OCI-LY1 (cell line): ENCODE results near the gene POLD3.

Source experiments
- EZH2 ChIP-seq: fragments of 200-600 bp; sonication (generic), shearing (Covaris generic); IDR thresholded peaks from 2 replicates; pipeline ENCODE4 v1.8.0; 2017; ENCODE audit warnings: borderline replicate concordance, mixed run types, mild to moderate bottlenecking, antibody characterized with exemption, low read length, moderate library complexity, mixed read lengths
- TF ChIP-seq, protein P1 (sequence below): fragments of 200-600 bp; sonication (generic), shearing (Covaris generic); IDR thresholded peaks from 2 replicates; pipeline ENCODE4 v1.5.1; 2017; ENCODE audit warnings: mild to moderate bottlenecking, antibody characterized with exemption, low read length, moderate library complexity, mixed read lengths

- TF ChIP-seq, protein P1, sequence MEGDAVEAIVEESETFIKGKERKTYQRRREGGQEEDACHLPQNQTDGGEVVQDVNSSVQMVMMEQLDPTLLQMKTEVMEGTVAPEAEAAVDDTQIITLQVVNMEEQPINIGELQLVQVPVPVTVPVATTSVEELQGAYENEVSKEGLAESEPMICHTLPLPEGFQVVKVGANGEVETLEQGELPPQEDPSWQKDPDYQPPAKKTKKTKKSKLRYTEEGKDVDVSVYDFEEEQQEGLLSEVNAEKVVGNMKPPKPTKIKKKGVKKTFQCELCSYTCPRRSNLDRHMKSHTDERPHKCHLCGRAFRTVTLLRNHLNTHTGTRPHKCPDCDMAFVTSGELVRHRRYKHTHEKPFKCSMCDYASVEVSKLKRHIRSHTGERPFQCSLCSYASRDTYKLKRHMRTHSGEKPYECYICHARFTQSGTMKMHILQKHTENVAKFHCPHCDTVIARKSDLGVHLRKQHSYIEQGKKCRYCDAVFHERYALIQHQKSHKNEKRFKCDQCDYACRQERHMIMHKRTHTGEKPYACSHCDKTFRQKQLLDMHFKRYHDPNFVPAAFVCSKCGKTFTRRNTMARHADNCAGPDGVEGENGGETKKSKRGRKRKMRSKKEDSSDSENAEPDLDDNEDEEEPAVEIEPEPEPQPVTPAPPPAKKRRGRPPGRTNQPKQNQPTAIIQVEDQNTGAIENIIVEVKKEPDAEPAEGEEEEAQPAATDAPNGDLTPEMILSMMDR: no peak
- TF ChIP-seq EZH2: no peak
Observed at GRCh38 chr11:74669211-74670160, 77.1 kb downstream of the POLD3 start.
